Calu3 (cell line): ENCODE data around the gene LHFPL6. TPM values are rescaled to one million over a fixed set of nuclear protein-coding genes. Genes with fewer than 3 reads are reported as not detected.

ENCODE experiments used
- BruUV-seq: library from RNA; stranded (reverse); fragments of 400-500 nt; replicated peaks from 2 replicates; lab custom pipeline; 2021; lab: Mats Ljungman, UMichigan
- CTCF ChIA-PET: fragments of 300-600 bp; sonication (Branson Sonifier 250); formaldehyde crosslinking; loops from one replicate; lab custom pipeline; 2022; ENCODE audit warnings: antibody characterized with exemption; lab: Charles Lee
- DNase-seq: peaks from one replicate; pipeline ENCODE4 v3.0.0; 2022
- H3K27ac Mint-ChIP-seq: one replicate; pipeline ENCODE4 v1.8.0; 2022; ENCODE audit warnings: mixed read lengths; ENCODE audit not compliant: unreplicated experiment
- H3K27me3 Mint-ChIP-seq: one replicate; pipeline ENCODE4 v1.8.0; 2022; ENCODE audit warnings: mixed read lengths; ENCODE audit not compliant: unreplicated experiment
- H3K36me3 Mint-ChIP-seq: one replicate; pipeline ENCODE4 v1.8.0; 2022; ENCODE audit warnings: mild to moderate bottlenecking, moderate library complexity, mixed read lengths; ENCODE audit not compliant: insufficient read depth, unreplicated experiment
- H3K4me1 Mint-ChIP-seq: one replicate; pipeline ENCODE4 v1.8.0; 2022; ENCODE audit warnings: mild to moderate bottlenecking, low read depth, mixed read lengths; ENCODE audit not compliant: unreplicated experiment
- H3K4me3 Mint-ChIP-seq: one replicate; pipeline ENCODE4 v1.8.0; 2022; ENCODE audit warnings: mild to moderate bottlenecking, low read depth, moderate library complexity, mixed read lengths; ENCODE audit not compliant: unreplicated experiment
- H3K9me3 Mint-ChIP-seq: one replicate; pipeline ENCODE4 v1.8.0; 2022; ENCODE audit warnings: low read depth, mixed read lengths; ENCODE audit not compliant: unreplicated experiment
- intact Hi-C: fragments of 100-400 bp; cut with micrococcal nuclease; formaldehyde crosslinking; loops from one replicate; pipeline ENCODE4 v1.10.0; 2022; ENCODE audit not compliant: unreplicated experiment
- total RNA-seq: library from RNA; stranded (reverse); gene quantifications from 2 replicates; pipeline ENCODE4 v1.2.3, GENCODE V29; 2022
- TF ChIP-seq, protein P1 (sequence below): fragments of 200-600 bp; IDR thresholded peaks from one replicate; pipeline ENCODE4 v1.8.0; 2022; ENCODE audit warnings: antibody characterized with exemption; ENCODE audit not compliant: unreplicated experiment

LHFPL6 gene
- total RNA-seq, 1 experiment from 2014 or later, result not detected

DNA sequence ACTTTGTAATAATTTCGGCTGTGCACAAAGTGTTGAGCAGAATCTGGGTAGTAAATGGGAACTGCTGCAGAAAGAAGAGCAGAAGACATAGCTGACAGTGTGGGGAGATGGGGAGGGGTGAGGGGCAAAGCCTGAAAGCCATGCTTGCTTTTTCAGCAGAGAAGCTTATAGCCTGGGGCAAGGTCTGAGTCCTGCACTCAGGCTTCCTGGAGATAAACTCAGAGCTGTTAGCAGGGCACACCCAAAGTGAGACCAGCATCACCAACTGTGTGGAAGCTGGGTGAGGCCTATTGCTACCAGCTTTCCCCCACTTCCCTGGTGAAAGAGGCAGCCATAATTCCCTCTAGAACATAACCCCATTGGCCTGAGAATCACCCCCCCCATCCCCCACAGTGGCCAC lies 15.6 kb upstream of the LHFPL6 start:
- H3K36me3 Mint-ChIP-seq, result no peaks in the 10 kb centered on the region
- CTCF ChIA-PET, result no interaction called here
- H3K4me1 Mint-ChIP-seq, result no peaks in the 10 kb centered on the region
- TF ChIP-seq, protein P1, sequence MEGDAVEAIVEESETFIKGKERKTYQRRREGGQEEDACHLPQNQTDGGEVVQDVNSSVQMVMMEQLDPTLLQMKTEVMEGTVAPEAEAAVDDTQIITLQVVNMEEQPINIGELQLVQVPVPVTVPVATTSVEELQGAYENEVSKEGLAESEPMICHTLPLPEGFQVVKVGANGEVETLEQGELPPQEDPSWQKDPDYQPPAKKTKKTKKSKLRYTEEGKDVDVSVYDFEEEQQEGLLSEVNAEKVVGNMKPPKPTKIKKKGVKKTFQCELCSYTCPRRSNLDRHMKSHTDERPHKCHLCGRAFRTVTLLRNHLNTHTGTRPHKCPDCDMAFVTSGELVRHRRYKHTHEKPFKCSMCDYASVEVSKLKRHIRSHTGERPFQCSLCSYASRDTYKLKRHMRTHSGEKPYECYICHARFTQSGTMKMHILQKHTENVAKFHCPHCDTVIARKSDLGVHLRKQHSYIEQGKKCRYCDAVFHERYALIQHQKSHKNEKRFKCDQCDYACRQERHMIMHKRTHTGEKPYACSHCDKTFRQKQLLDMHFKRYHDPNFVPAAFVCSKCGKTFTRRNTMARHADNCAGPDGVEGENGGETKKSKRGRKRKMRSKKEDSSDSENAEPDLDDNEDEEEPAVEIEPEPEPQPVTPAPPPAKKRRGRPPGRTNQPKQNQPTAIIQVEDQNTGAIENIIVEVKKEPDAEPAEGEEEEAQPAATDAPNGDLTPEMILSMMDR, result no peak
- no peaks in the 10 kb centered on the region for H3K9me3 Mint-ChIP-seq
- DNase-seq, result no peak
- intact Hi-C loops, result no loop called here
- no peak overlapping the region for H3K4me3 Mint-ChIP-seq
- H3K27me3 Mint-ChIP-seq, result peaks cover 19% of the 10 kb centered on the region
- no TSS peak for BruUV-seq
- H3K27ac Mint-ChIP-seq, result no peak overlapping the region

DNA sequence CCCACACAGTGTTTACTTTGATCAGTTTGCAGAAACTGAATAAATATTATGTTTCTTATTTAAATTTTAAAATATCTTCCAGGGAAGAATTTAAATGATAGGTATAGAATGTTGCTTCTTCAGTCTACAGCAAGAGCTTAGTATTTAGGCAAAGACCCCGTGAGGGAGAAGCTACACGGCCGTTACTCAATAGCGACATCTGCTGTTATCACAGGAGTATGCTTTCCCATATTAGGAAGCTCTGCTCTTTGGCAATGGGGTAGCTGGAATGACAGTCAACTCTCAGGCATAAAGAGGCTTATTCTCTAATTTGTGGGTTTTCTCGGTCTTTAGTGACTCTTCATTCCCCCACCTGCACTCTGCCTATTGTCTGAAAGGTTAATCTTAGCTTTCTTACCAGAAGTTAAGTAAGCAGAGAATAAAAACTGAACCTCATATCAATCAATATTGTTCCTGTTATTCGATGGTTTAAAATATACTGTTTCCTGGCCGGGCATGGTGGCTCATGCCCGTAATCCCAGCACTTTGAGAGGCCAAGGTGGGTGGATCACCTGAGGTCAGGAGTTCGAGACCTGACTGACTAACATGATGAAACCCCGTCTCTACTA lies 13.2 kb upstream of the LHFPL6 start:
- Mint-ChIP-seq H3K4me1 (no peaks in the 10 kb centered on the region), H3K36me3 (no peaks in the 10 kb centered on the region), H3K4me3 (no peak overlapping the region), H3K9me3 (no peaks in the 10 kb centered on the region), H3K27me3 (peaks cover 13% of the 10 kb centered on the region), H3K27ac (no peak overlapping the region)
- intact Hi-C loops, result no loop called here
- DNase-seq, result peak; percentile 29
- CTCF ChIA-PET, result interaction anchor here (0.6 to 1.1 kb wide), 8 partner anchors 11 to 565 kb away, joined by 3 to 9 read pairs (median 3); partner anchors contain the start of gene LHFPL6
- TF ChIP-seq, protein P1, result peak; percentile 38
- no TSS peak for BruUV-seq

DNA sequence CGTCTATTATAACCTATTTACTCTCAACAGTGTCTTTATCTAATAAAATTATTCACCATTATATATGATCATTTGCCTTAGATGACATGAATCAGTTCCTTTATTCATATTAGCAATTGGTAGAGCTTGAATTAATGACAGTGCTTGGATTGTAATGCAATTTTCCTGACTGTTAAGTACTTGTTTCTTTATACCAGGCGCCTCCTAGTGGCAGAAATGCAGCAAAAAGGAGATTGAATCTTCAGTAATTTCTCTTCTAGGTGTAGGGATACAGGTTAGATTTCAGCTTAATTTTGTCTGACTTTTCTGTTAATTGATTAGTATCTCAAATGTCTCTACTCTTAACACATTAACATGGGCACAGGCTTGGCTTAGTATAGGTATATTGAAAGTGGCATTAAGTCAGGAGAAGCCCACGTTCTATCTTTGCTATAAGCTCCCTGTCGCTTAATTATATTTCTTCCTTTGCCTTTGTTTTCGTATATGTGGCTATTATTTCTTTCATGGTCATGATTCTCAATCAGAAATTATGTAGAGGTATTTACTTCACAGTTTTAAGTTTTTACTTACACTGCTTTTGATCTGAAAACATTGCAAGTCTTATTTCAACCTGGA lies 9.1 kb upstream of the LHFPL6 start:
- Mint-ChIP-seq H3K27me3 (peaks cover 30% of the 10 kb centered on the region), H3K36me3 (no peaks in the 10 kb centered on the region), H3K9me3 (no peaks in the 10 kb centered on the region), H3K27ac (no peak overlapping the region), H3K4me3 (no peak overlapping the region), H3K4me1 (no peaks in the 10 kb centered on the region)
- TF ChIP-seq, protein P1, result peak; percentile 25
- intact Hi-C loops, result loop anchor here (5.0 kb wide), 4 partner anchors 195 to 560 kb away; no protein-coding TSS in a partner anchor
- BruUV-seq, result no TSS peak
- CTCF ChIA-PET, result interaction anchor here (1.2 kb wide), 1 partner anchor 479 kb away, joined by 3 read pairs; no protein-coding TSS in a partner anchor
- DNase-seq, result peak; percentile 57

DNA sequence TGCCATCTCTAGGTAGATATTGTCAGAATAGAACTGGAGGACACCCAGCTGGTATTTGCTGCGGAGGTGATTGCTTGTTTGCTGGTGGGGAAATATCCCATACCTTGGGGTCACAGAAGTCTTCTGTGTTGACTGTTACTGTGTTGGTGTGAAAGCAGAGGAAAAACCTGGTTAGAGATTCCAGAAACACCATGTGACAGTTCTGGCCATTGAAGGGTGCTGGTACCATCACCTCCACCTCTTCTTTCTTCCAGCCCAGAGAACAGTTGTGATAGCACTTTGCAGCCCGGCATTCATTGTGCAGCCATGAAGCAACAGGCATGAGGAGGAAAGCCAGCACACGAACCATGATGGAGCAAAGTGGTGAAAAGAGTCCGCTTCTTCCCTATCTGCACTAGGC lies 4.9 kb upstream of the LHFPL6 start:
- Mint-ChIP-seq H3K4me1 (no peaks in the 10 kb centered on the region), H3K4me3 (no peak overlapping the region), H3K27me3 (peaks cover 30% of the 10 kb centered on the region), H3K9me3 (no peaks in the 10 kb centered on the region), H3K36me3 (peaks cover 6% of the 10 kb centered on the region), H3K27ac (no peak overlapping the region)
- CTCF ChIA-PET, result no interaction called here
- intact Hi-C loops, result no loop called here
- BruUV-seq, result no TSS peak
- TF ChIP-seq, protein P1, result no peak
- no peak for DNase-seq
